Prostate gland (tissue), 2 donors: ENCODE measurements around the gene TAF3.

Experiments used
- CTCF ChIP-seq, 4 experiments: fragments of 200-600 bp in 2 of 4; fragments of 450-650 bp in 2 of 4; sonication (generic) in 2 of 4; IDR thresholded peaks; 1 replicate in 3 of 4; 2 replicates in 1 of 4; pipeline ENCODE4 v1.5.1; 2016 to 2019; ENCODE audit warnings: antibody characterized with exemption in 4 of 4, mild to moderate bottlenecking in 2 of 4, moderate library complexity in 2 of 4
- POLR2A ChIP-seq: fragments of 450-650 bp; IDR thresholded peaks from one replicate; pipeline ENCODE4 v1.6.1; 2016; ENCODE audit warnings: antibody characterized with exemption, mild to moderate bottlenecking

GRCh38 chr10:7986851-7987250 is 168.5 kb downstream of the TAF3 start:
- TF ChIP-seq CTCF (IDR thresholded peaks at IDR 0.05) (no peak), POLR2A (no peak)
